ENCODE data around the gene MAK.
"Not testable (repeated sequence)": the region's sequence is repeated elsewhere in the genome, so short reads cannot be mapped to it uniquely, and the experiment has no call there.

The MAK gene

GRCh38 chr6:10854922-10855632 lies 16.7 kb upstream of the MAK start:
- no peak for DNase-seq (ENCODE audit: low read depth)

GRCh38 chr6:10853849-10854300 lies 15.5 kb upstream of the MAK start:
- not testable (repeated sequence) for DNase-seq (ENCODE audit: low read depth)

GRCh38 chr6:10852361-10852960 lies 14.1 kb upstream of the MAK start:
- no peak for DNase-seq (ENCODE audit: low read depth)

- no peak for DNase-seq (ENCODE audit: low read depth)
Measured at GRCh38 chr6:10850728-10851127, 12.4 kb upstream of the MAK start.

GRCh38 chr6:10849901-10850300 lies 11.6 kb upstream of the MAK start:
- DNase-seq (ENCODE audit: low read depth), result no peak

GRCh38 chr6:10847684-10848083 lies 9.3 kb upstream of the MAK start:
- DNase-seq (ENCODE audit: low read depth), result no peak

- no peak for DNase-seq (ENCODE audit: low read depth)
Measured at GRCh38 chr6:10843554-10843953, 5.2 kb upstream of the MAK start.

- no peak for DNase-seq (ENCODE audit: low read depth)
Measured at GRCh38 chr6:10838794-10839333, 525 bp upstream of the MAK start.

- DNase-seq (ENCODE audit: low read depth), result no peak
Measured at GRCh38 chr6:10837622-10837994, 731 bp downstream of the MAK start.

GRCh38 chr6:10837009-10837621 lies 1.2 kb downstream of the MAK start:
- no peak for DNase-seq (ENCODE audit: low read depth)

GRCh38 chr6:10834823-10835222 lies 3.5 kb downstream of the MAK start:
- DNase-seq (ENCODE audit: low read depth), result no peak

- DNase-seq (ENCODE audit: low read depth), result no peak
Measured at GRCh38 chr6:10831609-10832008, 6.7 kb downstream of the MAK start.

- DNase-seq (ENCODE audit: low read depth), result no peak
Measured at GRCh38 chr6:10824819-10825218, 13.5 kb downstream of the MAK start.

- DNase-seq (ENCODE audit: low read depth), result no peak
Measured at GRCh38 chr6:10824297-10824696, 14.0 kb downstream of the MAK start.

GRCh38 chr6:10814176-10814575 lies 24.2 kb downstream of the MAK start:
- DNase-seq (ENCODE audit: low read depth), result not testable (repeated sequence)

- DNase-seq (ENCODE audit: low read depth), result no peak
Measured at GRCh38 chr6:10809098-10809497, 29.2 kb downstream of the MAK start.

GRCh38 chr6:10808376-10808775 lies 30.0 kb downstream of the MAK start:
- no peak for DNase-seq (ENCODE audit: low read depth)

- DNase-seq (ENCODE audit: low read depth), result peak; percentile 43
Measured at GRCh38 chr6:10801224-10801848, 37.0 kb downstream of the MAK start.

- DNase-seq (ENCODE audit: low read depth), result no peak
Measured at GRCh38 chr6:10800810-10801209, 37.5 kb downstream of the MAK start.

- no peak for DNase-seq (ENCODE audit: low read depth)
Measured at GRCh38 chr6:10794239-10794638, 44.1 kb downstream of the MAK start.

GRCh38 chr6:10793695-10794094 lies 44.6 kb downstream of the MAK start:
- DNase-seq (ENCODE audit: low read depth), result no peak

- DNase-seq (ENCODE audit: low read depth), result no peak
Measured at GRCh38 chr6:10793035-10793434, 45.3 kb downstream of the MAK start.

GRCh38 chr6:10792101-10792500 lies 46.2 kb downstream of the MAK start:
- no peak for DNase-seq (ENCODE audit: low read depth)
